ENCODE results near the gene GYG2. TPM values are rescaled to one million over a fixed set of nuclear protein-coding genes. Genes with fewer than 3 reads are reported as not detected.
"Not testable (repeated sequence)": the region's sequence is repeated elsewhere in the genome, so short reads cannot be mapped to it uniquely, and the experiment has no call there.

GYG2 gene
- 10 to 100 TPM; 21.1 to 24.8 TPM for total RNA-seq
- long read RNA-seq, partial matches to known transcripts = 2 of 8 reads
- long read RNA-seq, other reads (novel, unspliced or antisense) = 2 of 8 reads

- ATAC-seq (peak; percentile 51 to 67), DNase-seq (no peak)
- intact Hi-C loops (cut with DNase I) = no loop called here
Measured at GRCh38 chrX:2828344-2828958, at the start of gene GYG2. Gene GYG2 (plus strand): TSS chrX:2828930. CDS start chrX:2830189, 1,259 bp downstream.

GRCh38 chrX:2780472-2781225, 48.1 kb upstream of the GYG2 start:
- ATAC-seq; DNase-seq; intact Hi-C loops (cut with DNase I): not testable (repeated sequence)

DNA sequence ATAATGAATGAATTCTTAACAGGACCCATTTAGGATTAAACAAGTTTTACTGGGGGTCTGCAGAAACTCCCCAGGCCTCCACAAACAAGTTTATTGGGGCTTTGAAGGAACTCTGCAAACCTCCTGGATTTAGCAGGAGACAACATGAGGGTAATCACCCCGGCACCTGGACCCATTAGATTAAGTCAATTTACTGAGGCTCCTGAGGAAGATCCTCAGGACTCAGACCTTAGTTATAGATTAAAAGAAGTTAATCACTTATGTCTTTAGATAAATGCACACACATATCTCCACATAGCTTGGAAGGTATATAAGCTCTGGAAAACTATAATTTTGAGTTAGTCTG, 47.5 kb upstream of the GYG2 start:
- DNase-seq = no peak
- no peak for ATAC-seq
- intact Hi-C loops (cut with DNase I) = no loop called here

DNA sequence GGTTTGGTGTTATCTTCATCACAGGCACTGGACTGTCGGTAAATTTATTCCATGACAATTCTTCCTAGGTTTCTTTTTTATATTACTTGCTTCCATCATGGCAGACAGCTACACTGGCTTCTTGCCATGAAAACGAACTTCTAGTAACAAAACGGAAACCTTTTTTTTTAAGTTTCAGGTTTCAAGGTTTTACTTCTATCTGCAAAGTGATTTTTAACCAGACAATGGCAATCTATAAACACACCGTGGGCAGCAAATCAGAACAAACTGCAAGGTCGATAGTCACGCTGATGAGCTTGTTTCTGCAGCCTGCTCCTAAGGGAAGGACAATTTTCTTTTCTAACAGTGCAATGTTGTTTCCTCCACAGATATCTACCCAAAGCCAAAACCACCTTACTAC, 47.0 kb upstream of the GYG2 start:
- ATAC-seq (no peak), DNase-seq (no peak)
- intact Hi-C loops (cut with DNase I) = no loop called here

- no peak for DNase-seq
- intact Hi-C loops (cut with DNase I) = no loop called here
- no peak for ATAC-seq
Measured at GRCh38 chrX:2782171-2782570, 46.6 kb upstream of the GYG2 start.

DNA sequence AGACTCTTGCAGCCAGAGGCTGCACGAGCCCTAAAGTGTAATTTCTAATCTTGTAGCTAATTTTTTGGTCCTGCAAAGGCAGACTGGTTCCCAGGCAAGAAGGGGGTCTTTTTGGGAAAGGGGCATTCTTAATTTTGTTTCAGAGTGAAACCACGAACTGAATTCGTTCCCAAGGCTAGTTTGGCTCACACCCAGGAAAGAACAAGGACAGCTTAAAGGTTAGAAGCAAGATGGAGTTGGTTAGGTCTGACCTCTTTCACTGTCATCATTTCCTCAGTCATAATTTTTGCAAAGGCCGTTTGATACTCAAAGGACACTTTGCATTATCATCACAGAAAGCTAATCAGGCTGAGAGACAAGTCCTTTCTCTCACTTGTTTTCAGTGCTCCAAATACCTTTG, 46.0 kb upstream of the GYG2 start:
- intact Hi-C loops (cut with DNase I) = no loop called here
- no peak for ATAC-seq
- DNase-seq = no peak

DNA sequence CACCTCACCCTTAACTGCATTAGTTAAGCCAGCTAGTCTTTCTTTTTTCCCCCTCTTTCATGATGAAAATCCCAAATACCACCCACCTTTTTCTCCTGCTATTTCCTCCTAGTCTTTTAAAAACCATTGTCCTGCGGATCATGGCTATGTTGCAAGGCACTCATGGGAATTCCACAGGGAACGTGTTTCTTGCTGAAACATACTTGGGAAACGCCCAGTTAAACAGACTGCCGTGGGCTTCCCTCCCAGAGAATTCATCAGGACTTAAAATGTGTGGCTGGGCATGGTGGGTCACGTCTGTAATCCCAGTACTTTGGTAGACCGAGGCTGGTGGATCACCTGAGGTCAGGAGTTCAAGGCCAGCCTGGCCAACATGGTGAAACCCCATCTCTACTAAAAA, 44.7 kb upstream of the GYG2 start:
- ATAC-seq (no peak), DNase-seq (peak; percentile 29)
- intact Hi-C loops (cut with DNase I) = no loop called here

- intact Hi-C loops (cut with DNase I) = no loop called here
- DNase-seq (no peak), ATAC-seq (no peak)
Measured at GRCh38 chrX:2785538-2785937, 43.2 kb upstream of the GYG2 start.

GRCh38 chrX:2788980-2789379, 39.8 kb upstream of the GYG2 start:
- intact Hi-C loops (cut with DNase I) = no loop called here
- no peak for ATAC-seq
- DNase-seq = no peak

- intact Hi-C loops (cut with DNase I) = no loop called here
- no peak for ATAC-seq
- DNase-seq = no peak
Measured at GRCh38 chrX:2789569-2789968, 39.2 kb upstream of the GYG2 start.

DNA sequence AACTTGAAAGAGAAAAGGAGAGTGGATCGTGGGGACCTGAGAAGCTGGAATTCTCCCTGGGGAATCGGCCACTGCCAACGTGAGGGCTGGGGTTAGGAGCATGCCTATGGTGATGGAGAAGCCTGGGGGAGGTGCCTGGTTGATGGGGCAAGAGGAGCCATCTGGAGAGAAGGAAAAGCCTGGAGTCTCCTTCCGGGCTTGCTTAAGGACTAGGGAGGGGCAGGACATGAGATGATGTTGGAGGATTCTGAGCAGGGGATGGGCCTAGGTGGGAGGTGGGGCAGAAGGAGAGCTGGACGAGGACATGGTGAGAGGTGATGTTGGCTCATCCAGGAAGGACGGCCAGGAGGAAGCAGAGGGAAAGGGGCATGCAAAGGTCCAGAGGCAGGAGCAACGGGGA, 35.0 kb upstream of the GYG2 start:
- DNase-seq = no peak
- ATAC-seq = no peak
- intact Hi-C loops (cut with DNase I) = no loop called here

- ATAC-seq (no peak), DNase-seq (no peak)
- intact Hi-C loops (cut with DNase I) = no loop called here
Measured at GRCh38 chrX:2794336-2794735, 34.4 kb upstream of the GYG2 start.

DNA sequence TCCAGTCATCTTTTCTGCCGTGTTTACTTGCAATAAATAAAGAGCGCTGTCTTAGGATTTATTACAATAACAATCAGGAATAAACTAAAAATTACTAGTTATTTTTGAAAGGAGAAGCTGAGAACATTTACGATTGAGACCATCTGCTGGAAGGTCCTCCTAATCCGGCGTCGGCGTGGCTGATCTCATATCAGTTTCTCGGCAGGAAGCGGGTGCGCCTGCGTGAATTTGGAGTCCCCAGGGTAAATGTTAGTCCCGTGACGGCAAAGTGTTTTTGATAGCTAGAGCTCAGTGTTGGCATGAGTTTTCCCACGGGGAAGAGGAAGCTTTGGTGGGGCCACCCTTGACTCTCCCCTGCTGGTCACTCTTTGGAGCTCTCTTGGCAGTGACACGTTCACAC, 31.9 kb upstream of the GYG2 start:
- intact Hi-C loops (cut with DNase I); DNase-seq; ATAC-seq: not testable (repeated sequence)

DNA sequence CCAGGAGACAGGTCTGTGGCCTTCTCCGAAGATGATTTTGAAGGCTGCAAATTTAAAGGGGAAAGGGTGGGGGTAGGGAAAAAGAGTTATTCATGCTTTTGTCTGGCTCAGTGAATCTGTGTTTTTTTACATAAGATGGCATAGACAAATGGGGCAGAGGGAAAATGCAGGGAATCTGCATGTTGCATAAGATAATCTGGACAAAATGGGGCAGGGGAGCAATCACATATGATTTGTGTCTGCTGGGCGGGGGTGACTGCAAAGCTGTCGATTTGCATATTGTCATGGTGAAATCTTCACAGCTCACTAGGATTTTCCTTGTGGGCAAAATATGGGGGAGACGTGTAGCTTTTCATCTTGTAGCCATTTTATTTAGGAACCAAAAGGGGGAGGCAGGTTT, 29.4 kb upstream of the GYG2 start:
- DNase-seq = no peak
- intact Hi-C loops (cut with DNase I) = no loop called here
- no peak for ATAC-seq

DNA sequence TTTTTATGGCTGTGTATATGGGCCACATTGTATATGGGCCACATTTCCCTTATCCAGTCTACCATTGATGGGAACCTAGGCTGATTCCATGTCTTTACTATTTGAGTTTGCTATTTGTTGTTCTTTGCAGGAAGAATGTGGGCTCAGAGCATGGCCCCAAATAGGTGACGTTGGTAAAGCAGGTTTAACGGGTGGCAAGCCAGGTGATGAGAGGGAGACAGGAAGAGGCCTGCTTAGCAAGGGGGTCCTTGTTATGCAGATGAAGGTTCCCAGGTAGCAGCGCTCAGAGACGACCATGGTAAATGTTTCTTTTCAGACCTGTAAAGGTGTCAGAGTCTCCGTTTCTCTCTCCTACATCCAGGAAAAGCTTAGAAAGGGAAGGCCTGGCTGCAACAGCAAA, 28.8 kb upstream of the GYG2 start:
- DNase-seq = not testable (repeated sequence)

DNA sequence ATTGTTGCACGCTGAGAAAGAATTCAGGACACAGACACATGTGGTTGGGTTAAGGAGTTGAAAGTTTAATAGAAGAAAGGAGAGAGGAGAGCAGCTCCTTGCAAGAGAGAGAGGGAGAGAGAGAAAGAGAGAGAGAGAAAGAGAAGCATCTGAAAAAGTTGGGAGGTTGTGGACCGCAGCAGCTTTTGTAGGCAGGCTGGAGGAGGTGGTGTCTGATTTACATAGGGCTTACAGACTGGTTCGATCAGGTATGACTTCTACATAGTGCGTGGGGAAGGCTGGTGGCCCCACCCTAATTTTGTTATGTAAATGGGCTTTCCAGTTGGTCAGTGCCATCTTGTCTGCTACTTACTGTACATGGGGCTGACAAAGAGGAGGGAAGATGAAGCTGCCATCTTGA, 27.5 kb upstream of the GYG2 start:
- no peak for ATAC-seq
- DNase-seq = no peak
- intact Hi-C loops (cut with DNase I) = no loop called here

More for the DNA sequence above, 28.8 kb upstream of the GYG2 start:
- ATAC-seq; intact Hi-C loops (cut with DNase I): not testable (repeated sequence)

GRCh38 chrX:2802376-2803090, 26.2 kb upstream of the GYG2 start:
- intact Hi-C loops (cut with DNase I); DNase-seq: not testable (repeated sequence)
- ATAC-seq = peak in 1 of 2 donors; percentile 60

- DNase-seq; ATAC-seq; intact Hi-C loops (cut with DNase I): not testable (repeated sequence)
Measured at GRCh38 chrX:2803486-2803885, 25.2 kb upstream of the GYG2 start.

- intact Hi-C loops (cut with DNase I); DNase-seq: not testable (repeated sequence)
- ATAC-seq = peak; percentile 17 to 29
Measured at GRCh38 chrX:2804106-2804843, 24.5 kb upstream of the GYG2 start.
